OCI-LY3 (cell line): ENCODE measurements around the gene MED17.

Source experiments
- H2AFZ ChIP-seq: fragments of 200-600, 300-600 bp; shearing (Covaris generic); 2 replicates; pipeline ENCODE4 v1.6.0; 2014; ENCODE audit warnings: antibody characterized with exemption, low read depth, low read length
- H3K27ac ChIP-seq: fragments of 200-600, 300-600 bp; sonication (generic); 2 replicates; pipeline ENCODE4 v1.5.1; 2014; ENCODE audit warnings: mild to moderate bottlenecking, low read length, moderate library complexity, mixed read lengths
- H3K27me3 ChIP-seq: fragments of 200-600, 300-600 bp; sonication (generic); 2 replicates; pipeline ENCODE4 v1.6.1; 2014; ENCODE audit warnings: low read depth, low read length, mixed read lengths
- H3K36me3 ChIP-seq: fragments of 200-600, 300-600 bp; sonication (generic); replicated peaks from 2 replicates; pipeline ENCODE3; 2014; ENCODE audit warnings: low read depth, low read length, mixed read lengths
- H3K4me1 ChIP-seq: fragments of 300-600, 200-600 bp; sonication (generic); 2 replicates; pipeline ENCODE4 v1.6.1; 2014; ENCODE audit warnings: low read length, mixed read lengths
- H3K4me2 ChIP-seq: fragments of 200-600, 300-600 bp; sonication (generic); 2 replicates; pipeline ENCODE4 v1.6.1; 2014; ENCODE audit warnings: low read length, mixed read lengths
- H3K4me3 ChIP-seq: fragments of 300-600, 200-600 bp; sonication (generic); 2 replicates; pipeline ENCODE4 v1.5.1; 2014; ENCODE audit warnings: antibody characterized with exemption, mild to moderate bottlenecking, low read length, moderate library complexity
- H3K79me2 ChIP-seq: fragments of 300-600, 200-600 bp; shearing (Covaris generic); 2 replicates; pipeline ENCODE4 v1.6.1; 2014; ENCODE audit warnings: mild to moderate bottlenecking, low read length, mixed read lengths
- H3K9ac ChIP-seq: fragments of 300-600, 200-600 bp; shearing (Covaris generic); 2 replicates; pipeline ENCODE4 v1.6.0; 2014; ENCODE audit warnings: mild to moderate bottlenecking, low read length, moderate library complexity
- H3K9me3 ChIP-seq: fragments of 200-600, 300-600 bp; shearing (Covaris generic); 2 replicates; pipeline ENCODE4 v1.6.1; 2014; ENCODE audit warnings: low read length, mixed read lengths; ENCODE audit not compliant: insufficient read depth
- H4K20me1 ChIP-seq: fragments of 200-600, 300-600 bp; sonication (generic); 2 replicates; pipeline ENCODE4 v1.6.1; 2016; ENCODE audit warnings: low read length, mixed read lengths; ENCODE audit not compliant: insufficient read depth
- EZH2phosphoT487 ChIP-seq: fragments of 200-600 bp; shearing (Covaris generic); IDR thresholded peaks from 2 replicates; pipeline ENCODE4 v1.6.1; 2018; ENCODE audit warnings: antibody characterized with exemption, mixed run types, low read depth
- TF ChIP-seq, protein P1 (sequence below): fragments of 200-600, 300-600 bp; sonication (generic); IDR thresholded peaks from 2 replicates; pipeline ENCODE4 v1.5.1; 2014; ENCODE audit warnings: antibody characterized with exemption, low read length, low read depth

Gene MED17

DNA sequence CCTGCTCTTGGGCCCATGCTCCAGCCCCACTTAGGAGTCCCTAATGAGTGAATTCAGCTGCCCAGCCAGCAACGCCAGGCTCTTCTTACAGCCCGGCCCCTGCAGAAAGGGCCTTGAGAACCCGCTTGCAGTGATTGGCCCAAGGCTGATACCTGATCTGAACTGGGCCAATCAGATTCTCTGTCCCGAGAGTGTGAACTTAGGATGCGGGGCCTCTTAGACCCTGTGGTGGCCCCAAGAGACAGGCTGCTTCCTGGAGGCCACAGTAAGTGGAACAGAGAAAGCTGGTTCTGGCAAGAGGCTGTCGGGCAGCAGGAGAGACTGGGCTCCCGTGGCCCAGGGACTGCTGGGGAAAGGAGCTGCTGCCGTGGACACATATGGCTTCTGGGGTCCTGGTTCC is 54.9 kb downstream of the MED17 start:
- TF ChIP-seq EZH2phosphoT487: no peak
- TF ChIP-seq, protein P1, sequence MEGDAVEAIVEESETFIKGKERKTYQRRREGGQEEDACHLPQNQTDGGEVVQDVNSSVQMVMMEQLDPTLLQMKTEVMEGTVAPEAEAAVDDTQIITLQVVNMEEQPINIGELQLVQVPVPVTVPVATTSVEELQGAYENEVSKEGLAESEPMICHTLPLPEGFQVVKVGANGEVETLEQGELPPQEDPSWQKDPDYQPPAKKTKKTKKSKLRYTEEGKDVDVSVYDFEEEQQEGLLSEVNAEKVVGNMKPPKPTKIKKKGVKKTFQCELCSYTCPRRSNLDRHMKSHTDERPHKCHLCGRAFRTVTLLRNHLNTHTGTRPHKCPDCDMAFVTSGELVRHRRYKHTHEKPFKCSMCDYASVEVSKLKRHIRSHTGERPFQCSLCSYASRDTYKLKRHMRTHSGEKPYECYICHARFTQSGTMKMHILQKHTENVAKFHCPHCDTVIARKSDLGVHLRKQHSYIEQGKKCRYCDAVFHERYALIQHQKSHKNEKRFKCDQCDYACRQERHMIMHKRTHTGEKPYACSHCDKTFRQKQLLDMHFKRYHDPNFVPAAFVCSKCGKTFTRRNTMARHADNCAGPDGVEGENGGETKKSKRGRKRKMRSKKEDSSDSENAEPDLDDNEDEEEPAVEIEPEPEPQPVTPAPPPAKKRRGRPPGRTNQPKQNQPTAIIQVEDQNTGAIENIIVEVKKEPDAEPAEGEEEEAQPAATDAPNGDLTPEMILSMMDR: no peak

DNA sequence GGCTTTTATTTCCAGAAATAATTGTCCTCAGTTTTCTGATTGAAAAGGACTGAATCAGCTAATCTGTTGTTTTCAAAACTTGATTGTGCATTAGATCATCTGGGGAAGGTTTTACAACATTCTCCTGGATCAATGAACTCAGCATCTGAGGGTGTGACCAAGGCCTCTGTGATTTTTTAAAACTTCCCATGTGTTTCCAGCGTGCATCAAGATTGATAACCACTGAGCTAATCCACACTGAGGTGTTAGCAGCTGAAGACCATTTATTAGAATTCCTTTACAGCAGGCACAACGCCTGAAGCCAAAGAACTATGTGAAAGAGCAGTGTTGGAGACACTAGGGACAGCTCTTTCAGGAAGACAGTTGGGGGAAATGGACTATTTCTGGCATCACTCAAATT is 56.1 kb downstream of the MED17 start:
- Histone ChIP-seq H3K79me2 (no peaks in the 10 kb centered on the region), H3K4me2 (no peak overlapping the region), H3K4me1 (no peaks in the 10 kb centered on the region), H3K9ac (no peak overlapping the region), H3K4me3 (no peak overlapping the region), H3K27me3 (no peaks in the 10 kb centered on the region), H4K20me1 (no peaks in the 10 kb centered on the region), H2AFZ (no peak overlapping the region), H3K36me3 (no peaks in the 10 kb centered on the region), H3K9me3 (no peaks in the 10 kb centered on the region), H3K27ac (no peak overlapping the region)
- TF ChIP-seq, protein P1: no peak
- no peak for TF ChIP-seq EZH2phosphoT487

More for the DNA sequence above, 54.9 kb downstream of the MED17 start:
- Histone ChIP-seq H2AFZ (no peak overlapping the region), H3K9me3 (no peaks in the 10 kb centered on the region), H4K20me1 (no peaks in the 10 kb centered on the region), H3K4me1 (no peaks in the 10 kb centered on the region), H3K27me3 (no peaks in the 10 kb centered on the region), H3K9ac (no peak overlapping the region), H3K36me3 (no peaks in the 10 kb centered on the region), H3K79me2 (no peaks in the 10 kb centered on the region), H3K4me2 (no peak overlapping the region), H3K4me3 (no peak overlapping the region), H3K27ac (no peak overlapping the region)

DNA sequence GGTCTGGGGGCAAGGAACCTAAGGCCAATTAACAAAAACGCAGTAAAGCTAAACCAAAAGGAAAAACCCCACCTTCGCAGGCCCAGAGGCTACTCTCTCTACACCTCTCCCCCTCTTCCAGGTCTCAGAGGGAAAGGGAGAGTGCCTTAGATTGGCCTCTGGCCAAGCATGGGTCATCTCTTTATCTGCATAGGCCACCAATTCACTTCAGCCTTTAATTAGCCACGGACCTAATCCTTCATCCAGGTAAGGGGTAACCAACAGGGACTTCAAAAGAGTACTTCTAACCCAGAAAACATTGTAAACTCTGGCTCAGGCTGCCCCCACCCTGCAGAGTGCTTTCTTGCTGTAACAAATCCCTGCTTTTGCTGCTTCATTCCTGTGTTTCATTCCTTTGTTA is 56.9 kb downstream of the MED17 start:
- Histone ChIP-seq H3K27ac (no peak overlapping the region), H2AFZ (no peak overlapping the region), H3K9me3 (no peaks in the 10 kb centered on the region), H3K4me3 (no peak overlapping the region), H3K36me3 (no peaks in the 10 kb centered on the region), H3K9ac (no peak overlapping the region), H3K4me2 (no peak overlapping the region), H3K79me2 (no peaks in the 10 kb centered on the region), H3K4me1 (no peaks in the 10 kb centered on the region), H3K27me3 (no peaks in the 10 kb centered on the region), H4K20me1 (no peaks in the 10 kb centered on the region)
- TF ChIP-seq, protein P1: no peak
- TF ChIP-seq EZH2phosphoT487: no peak

DNA sequence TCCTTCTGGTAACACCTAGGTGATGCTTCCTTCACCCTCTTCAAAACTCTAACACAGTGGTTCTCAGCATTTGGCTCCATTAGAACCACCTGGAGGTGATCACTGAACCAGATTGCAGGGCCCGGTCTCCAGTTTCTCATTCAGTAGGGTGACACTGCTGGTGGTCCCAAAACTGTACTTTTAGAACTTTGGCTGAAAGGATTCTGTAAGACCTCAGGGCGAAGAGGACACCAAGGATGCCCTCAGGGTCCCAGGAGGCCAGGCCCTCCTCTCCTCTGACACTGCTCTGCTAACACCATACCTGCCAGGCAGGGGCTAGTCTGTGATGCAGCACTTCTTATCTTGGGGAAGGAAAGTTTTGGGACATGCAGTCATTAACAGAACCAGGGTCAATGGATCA is 57.4 kb downstream of the MED17 start:
- Histone ChIP-seq H3K9me3 (no peaks in the 10 kb centered on the region), H3K4me1 (no peaks in the 10 kb centered on the region), H3K4me2 (no peak overlapping the region), H4K20me1 (no peaks in the 10 kb centered on the region), H3K9ac (no peak overlapping the region), H3K27ac (no peak overlapping the region), H3K27me3 (no peaks in the 10 kb centered on the region), H2AFZ (no peak overlapping the region), H3K79me2 (no peaks in the 10 kb centered on the region), H3K4me3 (no peak overlapping the region), H3K36me3 (no peaks in the 10 kb centered on the region)
- TF ChIP-seq, protein P1: no peak
- no peak for TF ChIP-seq EZH2phosphoT487
